Hepatocyte (in vitro differentiated cells): ENCODE results near the gene TMPRSS2. TPM values are rescaled to one million over a fixed set of nuclear protein-coding genes. Genes with fewer than 3 reads are reported as not detected.
A peak's percentile ranks its signal among the peaks of the same experiment; 100 is the strongest.

ENCODE experiments used
- DNase-seq: peaks from one replicate; pipeline ENCODE4 v3.0.0-alpha.2; 2016; ENCODE audit warnings: low spot score
- H2AFZ ChIP-seq: fragments of 200-600 bp; sonication (generic); 2 replicates; pipeline ENCODE4 v1.6.0; 2016; ENCODE audit warnings: antibody characterized with exemption, mild to moderate bottlenecking
- H3K27ac ChIP-seq: fragments of 200-600 bp; sonication (generic); 2 replicates; pipeline ENCODE4 v1.5.1; 2016; ENCODE audit warnings: mild to moderate bottlenecking
- H3K27me3 ChIP-seq: fragments of 200-600 bp; sonication (generic); 2 replicates; pipeline ENCODE4 v1.6.1; 2016
- H3K36me3 ChIP-seq: fragments of 200-600 bp; sonication (generic); replicated peaks from 2 replicates; pipeline ENCODE4 v1.5.1; 2016; ENCODE audit warnings: low read depth; ENCODE audit not compliant: insufficient read depth
- H3K4me1 ChIP-seq: fragments of 200-600 bp; sonication (generic); 2 replicates; pipeline ENCODE4 v1.5.1; 2016; ENCODE audit warnings: mild to moderate bottlenecking, moderate library complexity; ENCODE audit not compliant: insufficient read depth
- H3K4me2 ChIP-seq: fragments of 200-600 bp; sonication (generic); 2 replicates; pipeline ENCODE4 v1.6.0; 2016
- H3K4me3 ChIP-seq: fragments of 200-600 bp; sonication (generic); 2 replicates; pipeline ENCODE4 v1.5.1; 2016; ENCODE audit warnings: mild to moderate bottlenecking
- H3K79me2 ChIP-seq: fragments of 200-600 bp; sonication (generic); 2 replicates; pipeline ENCODE4 v1.6.0; 2017; ENCODE audit warnings: mild to moderate bottlenecking
- H3K9me2 ChIP-seq: fragments of 200-600 bp; sonication (generic); replicated peaks from 2 replicates; pipeline ENCODE4 v1.6.0; 2017; ENCODE audit warnings: mild to moderate bottlenecking; ENCODE audit not compliant: insufficient read depth
- H3K9me3 ChIP-seq: fragments of 200-600 bp; sonication (generic); 2 replicates; pipeline ENCODE4 v1.5.1; 2016; ENCODE audit warnings: low read depth, mild to moderate bottlenecking
- H4K20me1 ChIP-seq: fragments of 200-600 bp; sonication (generic); 2 replicates; pipeline ENCODE4 v1.6.0; 2016; ENCODE audit warnings: mild to moderate bottlenecking; ENCODE audit not compliant: insufficient read depth, poor library complexity, severe bottlenecking
- CTCF ChIP-seq: fragments of 200-600 bp; sonication (generic); IDR thresholded peaks from 2 replicates; pipeline ENCODE4 v1.5.1; 2016; ENCODE audit warnings: antibody characterized with exemption, mild to moderate bottlenecking; ENCODE audit not compliant: poor library complexity
- EZH2 ChIP-seq: fragments of 200-600 bp; sonication (generic); IDR thresholded peaks from 2 replicates; pipeline ENCODE4 v1.6.1; 2016; ENCODE audit warnings: antibody characterized with exemption, mild to moderate bottlenecking, borderline replicate concordance
- EZH2phosphoT487 ChIP-seq: fragments of 200-600 bp; sonication (generic); IDR thresholded peaks from one replicate; pipeline ENCODE4 v1.6.1; 2018; ENCODE audit warnings: antibody characterized with exemption, mild to moderate bottlenecking, low read depth, moderate library complexity; ENCODE audit not compliant: unreplicated experiment, severe bottlenecking
- WGBS: methylation state at CpG from one replicate; pipeline ENCODE4 v1.1.6; 2016; ENCODE audit warnings: low lambda C conversion rate; ENCODE audit errors: missing lambda C conversion rate; 5-methylcytosine and 5-hydroxymethylcytosine counted together
- polyA plus RNA-seq: library from polyadenylated mRNA; unstranded; fragments of >200 nt; fragmentation: Nextera tagmentation; extraction: Ambion mirVana; gene quantifications from 2 replicates; pipeline ENCODE4 v1.2.1, GENCODE V29; 2016
- total RNA-seq: library from RNA; depleted of rRNA; stranded (reverse); fragments of >200 nt; gene quantifications from 2 replicates; pipeline ENCODE4 v1.2.3, GENCODE V29; 2014

The TMPRSS2 gene
- total and polyA plus RNA-seq, 2 experiments from 2014 or later, result 65.9 to 121 TPM

- no peaks in the 10 kb centered on the region for H3K27me3 ChIP-seq
- no peak for TF ChIP-seq EZH2phosphoT487
- no peak for TF ChIP-seq EZH2
- TF ChIP-seq CTCF, result no peak
- H3K4me1 ChIP-seq, result no peaks in the 10 kb centered on the region
- no peak overlapping the region for H3K4me2 ChIP-seq
- H3K79me2 ChIP-seq, result no peaks in the 10 kb centered on the region
- H3K36me3 ChIP-seq, result no peaks in the 10 kb centered on the region
- no peak overlapping the region for H3K4me3 ChIP-seq
- no peak overlapping the region for H3K27ac ChIP-seq
- no peaks in the 10 kb centered on the region for H4K20me1 ChIP-seq
- no peaks in the 10 kb centered on the region for H3K9me2 ChIP-seq
- peaks cover 8% of the 10 kb centered on the region for H3K9me3 ChIP-seq
- no peak overlapping the region for H2AFZ ChIP-seq
- WGBS, result 93% methylated on average over 11 of the region's 11 CpGs
- no peak for DNase-seq
Measured at GRCh38 chr21:41435706-41436105, 72.3 kb downstream of the TMPRSS2 start.

- Histone ChIP-seq H3K4me1 (no peaks in the 10 kb centered on the region), H3K27me3 (no peaks in the 10 kb centered on the region), H3K4me2 (no peak overlapping the region), H3K9me2 (no peaks in the 10 kb centered on the region), H3K4me3 (no peak overlapping the region), H3K36me3 (no peaks in the 10 kb centered on the region), H3K79me2 (no peaks in the 10 kb centered on the region), H3K9me3 (peaks cover 8% of the 10 kb centered on the region), H4K20me1 (no peaks in the 10 kb centered on the region), H3K27ac (no peak overlapping the region), H2AFZ (no peak overlapping the region)
- no peak for DNase-seq
- 83% methylated on average over 2 of the region's 2 CpGs for WGBS
- no peak for TF ChIP-seq EZH2phosphoT487
- no peak for TF ChIP-seq EZH2
- TF ChIP-seq CTCF, result no peak
Measured at GRCh38 chr21:41433566-41433965, 74.4 kb downstream of the TMPRSS2 start.

GRCh38 chr21:41432562-41433460, 75.1 kb downstream of the TMPRSS2 start:
- no peak for TF ChIP-seq EZH2phosphoT487
- no peak for TF ChIP-seq EZH2
- TF ChIP-seq CTCF, result no peak
- DNase-seq, result no peak
- Histone ChIP-seq H4K20me1 (no peaks in the 10 kb centered on the region), H3K27me3 (no peaks in the 10 kb centered on the region), H3K4me1 (no peaks in the 10 kb centered on the region), H3K36me3 (no peaks in the 10 kb centered on the region), H3K4me3 (no peak overlapping the region), H3K79me2 (no peaks in the 10 kb centered on the region), H2AFZ (no peak overlapping the region), H3K27ac (peak overlapping the region; percentile 52), H3K9me2 (no peaks in the 10 kb centered on the region), H3K4me2 (peak overlapping the region; percentile 27), H3K9me3 (peaks cover 8% of the 10 kb centered on the region)
- WGBS, result 67% methylated on average over 10 of the region's 10 CpGs
